SK-N-SH (cell line): Measurements from ENCODE around the gene GNAS.

ENCODE experiments used
- CTCF ChIP-seq: fragments of 200-600 bp; sonication (generic); IDR thresholded peaks from 2 replicates; pipeline ENCODE4 v1.6.1; 2017; ENCODE audit warnings: antibody characterized with exemption, mild to moderate bottlenecking, moderate library complexity
- GABPA ChIP-seq: IDR thresholded peaks from 2 replicates; pipeline ENCODE4 v1.4.0; 2012; ENCODE audit warnings: low read depth, mild to moderate bottlenecking
- JUND ChIP-seq: IDR thresholded peaks from 2 replicates; pipeline ENCODE4 v1.4.0; 2012
- POLR2AphosphoS5 ChIP-seq: IDR thresholded peaks from 2 replicates; pipeline ENCODE4 v1.6.1; 2012; ENCODE audit warnings: low read depth, low read length
- RAD21 ChIP-seq: IDR thresholded peaks from 2 replicates; pipeline ENCODE4 v1.6.1; 2012; ENCODE audit warnings: mild to moderate bottlenecking, low read length
- RXRA ChIP-seq: IDR thresholded peaks from 2 replicates; pipeline ENCODE4 v1.4.0; 2012; ENCODE audit warnings: low read depth, mild to moderate bottlenecking, borderline replicate concordance
- SIN3A ChIP-seq: IDR thresholded peaks from 2 replicates; pipeline ENCODE4 v1.6.1; 2012; ENCODE audit warnings: low read depth, mild to moderate bottlenecking, low read length, moderate library complexity, borderline replicate concordance
- TCF12 ChIP-seq: IDR thresholded peaks from 2 replicates; pipeline ENCODE4 v1.4.0; 2012
- USF2 ChIP-seq: fragments of 150-350 bp; IDR thresholded peaks from 2 replicates; pipeline ENCODE4 v1.6.1; 2017; ENCODE audit warnings: antibody characterized with exemption, low read length, low read depth, borderline replicate concordance
- TF ChIP-seq, protein P1 (sequence below): fragments of 150-350 bp; IDR thresholded peaks from 2 replicates; pipeline ENCODE4 v1.6.1; 2016; ENCODE audit warnings: mild to moderate bottlenecking, low read depth, low read length
- TF ChIP-seq, protein P2 (sequence below): IDR thresholded peaks from 2 replicates; pipeline ENCODE4 v1.4.0; 2012; ENCODE audit warnings: low read depth
- TF ChIP-seq, protein P3 (sequence below): IDR thresholded peaks from 2 replicates; pipeline ENCODE4 v1.4.0; 2012; ENCODE audit warnings: low read depth, borderline replicate concordance

- no peak for TF ChIP-seq TCF12
- TF ChIP-seq USF2: no peak
- TF ChIP-seq, protein P1, sequence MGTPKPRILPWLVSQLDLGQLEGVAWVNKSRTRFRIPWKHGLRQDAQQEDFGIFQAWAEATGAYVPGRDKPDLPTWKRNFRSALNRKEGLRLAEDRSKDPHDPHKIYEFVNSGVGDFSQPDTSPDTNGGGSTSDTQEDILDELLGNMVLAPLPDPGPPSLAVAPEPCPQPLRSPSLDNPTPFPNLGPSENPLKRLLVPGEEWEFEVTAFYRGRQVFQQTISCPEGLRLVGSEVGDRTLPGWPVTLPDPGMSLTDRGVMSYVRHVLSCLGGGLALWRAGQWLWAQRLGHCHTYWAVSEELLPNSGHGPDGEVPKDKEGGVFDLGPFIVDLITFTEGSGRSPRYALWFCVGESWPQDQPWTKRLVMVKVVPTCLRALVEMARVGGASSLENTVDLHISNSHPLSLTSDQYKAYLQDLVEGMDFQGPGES: no peak
- TF ChIP-seq, protein P2, sequence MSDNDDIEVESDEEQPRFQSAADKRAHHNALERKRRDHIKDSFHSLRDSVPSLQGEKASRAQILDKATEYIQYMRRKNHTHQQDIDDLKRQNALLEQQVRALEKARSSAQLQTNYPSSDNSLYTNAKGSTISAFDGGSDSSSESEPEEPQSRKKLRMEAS: 0 out of 2 replicates have a peak, but pooled peaks have one; percentile 20
- 0 out of 2 replicates have a peak, but pooled peaks have one; percentile 19 for TF ChIP-seq CTCF
- TF ChIP-seq, protein P3, sequence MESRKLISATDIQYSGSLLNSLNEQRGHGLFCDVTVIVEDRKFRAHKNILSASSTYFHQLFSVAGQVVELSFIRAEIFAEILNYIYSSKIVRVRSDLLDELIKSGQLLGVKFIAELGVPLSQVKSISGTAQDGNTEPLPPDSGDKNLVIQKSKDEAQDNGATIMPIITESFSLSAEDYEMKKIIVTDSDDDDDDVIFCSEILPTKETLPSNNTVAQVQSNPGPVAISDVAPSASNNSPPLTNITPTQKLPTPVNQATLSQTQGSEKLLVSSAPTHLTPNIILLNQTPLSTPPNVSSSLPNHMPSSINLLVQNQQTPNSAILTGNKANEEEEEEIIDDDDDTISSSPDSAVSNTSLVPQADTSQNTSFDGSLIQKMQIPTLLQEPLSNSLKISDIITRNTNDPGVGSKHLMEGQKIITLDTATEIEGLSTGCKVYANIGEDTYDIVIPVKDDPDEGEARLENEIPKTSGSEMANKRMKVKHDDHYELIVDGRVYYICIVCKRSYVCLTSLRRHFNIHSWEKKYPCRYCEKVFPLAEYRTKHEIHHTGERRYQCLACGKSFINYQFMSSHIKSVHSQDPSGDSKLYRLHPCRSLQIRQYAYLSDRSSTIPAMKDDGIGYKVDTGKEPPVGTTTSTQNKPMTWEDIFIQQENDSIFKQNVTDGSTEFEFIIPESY: no peak
- TF ChIP-seq POLR2AphosphoS5: no peak; the same call in 1 of the 2 replicates
- no peak for TF ChIP-seq RAD21
- TF ChIP-seq JUND: no peak
- no peak for TF ChIP-seq RXRA
- TF ChIP-seq GABPA: peak; percentile 87
- TF ChIP-seq SIN3A: no peak
Measured at GRCh38 chr20:58850693-58851174, 1.8 kb upstream of the GNAS start, which contains the start of gene GNAS-AS1.
